ENCODE results near the gene MBP. TPM values are rescaled to one million over a fixed set of nuclear protein-coding genes. Genes with fewer than 3 reads are reported as not detected.

The MBP gene
- total RNA-seq, 1 donor from 2014 or later, result 9.7 TPM

- Mint-ChIP-seq H3K27ac (ENCODE audit: unreplicated experiment) (no peak overlapping the region), H3K27me3 (ENCODE audit: unreplicated experiment) (peaks cover 1% of the 10 kb centered on the region), H3K36me3 (ENCODE audit: low read depth, unreplicated experiment) (peaks cover 10% of the 10 kb centered on the region), H3K4me3 (ENCODE audit: unreplicated experiment) (no peak overlapping the region), H3K4me1 (ENCODE audit: unreplicated experiment) (peaks cover 12% of the 10 kb centered on the region), H3K9me3 (ENCODE audit: unreplicated experiment) (no peaks in the 10 kb centered on the region)
- no peak for TF ChIP-seq CTCF (IDR thresholded peaks at IDR 0.05; ENCODE audit: unreplicated experiment)
- no peak for DNase-seq (ENCODE audit: low spot score)
Observed at GRCh38 chr18:76979906-76980305, 152.7 kb downstream of the MBP start.

- Mint-ChIP-seq H3K27ac (ENCODE audit: unreplicated experiment) (peak overlapping the region; percentile 50), H3K4me1 (ENCODE audit: unreplicated experiment) (peaks cover 12% of the 10 kb centered on the region), H3K9me3 (ENCODE audit: unreplicated experiment) (no peaks in the 10 kb centered on the region), H3K36me3 (ENCODE audit: low read depth, unreplicated experiment) (peaks cover 13% of the 10 kb centered on the region), H3K27me3 (ENCODE audit: unreplicated experiment) (peaks cover 1% of the 10 kb centered on the region), H3K4me3 (ENCODE audit: unreplicated experiment) (no peak overlapping the region)
- TF ChIP-seq CTCF (IDR thresholded peaks at IDR 0.05; ENCODE audit: unreplicated experiment), result no peak
- DNase-seq (ENCODE audit: low spot score), result no peak
Observed at GRCh38 chr18:76979111-76979751, 153.4 kb downstream of the MBP start.

GRCh38 chr18:76978616-76979015 lies 154.0 kb downstream of the MBP start:
- Mint-ChIP-seq H3K27me3 (ENCODE audit: unreplicated experiment) (peaks cover 1% of the 10 kb centered on the region), H3K4me3 (ENCODE audit: unreplicated experiment) (no peak overlapping the region), H3K36me3 (ENCODE audit: low read depth, unreplicated experiment) (peaks cover 13% of the 10 kb centered on the region), H3K27ac (ENCODE audit: unreplicated experiment) (peak overlapping the region; percentile 50), H3K9me3 (ENCODE audit: unreplicated experiment) (no peaks in the 10 kb centered on the region), H3K4me1 (ENCODE audit: unreplicated experiment) (peaks cover 12% of the 10 kb centered on the region)
- TF ChIP-seq CTCF (IDR thresholded peaks at IDR 0.05; ENCODE audit: unreplicated experiment), result no peak
- no peak for DNase-seq (ENCODE audit: low spot score)

- Mint-ChIP-seq H3K9me3 (ENCODE audit: unreplicated experiment) (no peaks in the 10 kb centered on the region), H3K4me3 (ENCODE audit: unreplicated experiment) (no peak overlapping the region), H3K27me3 (ENCODE audit: unreplicated experiment) (peaks cover 1% of the 10 kb centered on the region), H3K27ac (ENCODE audit: unreplicated experiment) (no peak overlapping the region), H3K4me1 (ENCODE audit: unreplicated experiment) (peaks cover 12% of the 10 kb centered on the region), H3K36me3 (ENCODE audit: low read depth, unreplicated experiment) (peaks cover 13% of the 10 kb centered on the region)
- no peak for TF ChIP-seq CTCF (IDR thresholded peaks at IDR 0.05; ENCODE audit: unreplicated experiment)
- DNase-seq (ENCODE audit: low spot score), result no peak
Observed at GRCh38 chr18:76977684-76978232, 154.8 kb downstream of the MBP start.

- DNase-seq (ENCODE audit: low spot score), result no peak
- Mint-ChIP-seq H3K4me3 (ENCODE audit: unreplicated experiment) (no peak overlapping the region), H3K27me3 (ENCODE audit: unreplicated experiment) (peaks cover 1% of the 10 kb centered on the region)
Observed at GRCh38 chr18:76977108-76977621, 155.4 kb downstream of the MBP start.

More at GRCh38 chr18:76977108-76977621, 155.4 kb downstream of the MBP start:
- no peaks in the 10 kb centered on the region for H3K9me3 Mint-ChIP-seq (ENCODE audit: unreplicated experiment)
- no peak overlapping the region for H3K27ac Mint-ChIP-seq (ENCODE audit: unreplicated experiment)
- H3K4me1 Mint-ChIP-seq (ENCODE audit: unreplicated experiment), result peaks cover 12% of the 10 kb centered on the region
- H3K36me3 Mint-ChIP-seq (ENCODE audit: low read depth, unreplicated experiment), result peaks cover 13% of the 10 kb centered on the region
- no peak for TF ChIP-seq CTCF (IDR thresholded peaks at IDR 0.05; ENCODE audit: unreplicated experiment)
